H4 (cell line): Measurements from ENCODE around the gene IMMP1L. TPM values are rescaled to one million over a fixed set of nuclear protein-coding genes. Genes with fewer than 3 reads are reported as not detected.

Experiments
- DNase-seq: peaks from one replicate; pipeline ENCODE4 v3.0.0-alpha.2; 2015; ENCODE audit warnings: low spot score
- total RNA-seq: library from RNA; depleted of rRNA; stranded (reverse); fragments of >200 nt; shearing (Covaris generic); gene quantifications from 2 replicates; pipeline ENCODE4 v1.2.3, GENCODE V29; 2014; rRNA removed

The IMMP1L gene
- total RNA-seq, 1 experiment from 2014 or later: 44.4 TPM

GRCh38 chr11:31397239-31397834 is 112.1 kb downstream of the IMMP1L start:
- peak; percentile 16 for DNase-seq

GRCh38 chr11:31387379-31387778 is 122.0 kb downstream of the IMMP1L start:
- DNase-seq: no peak

- DNase-seq: no peak
These were observed 126.3 kb downstream of the IMMP1L start for GRCh38 chr11:31383116-31383515.

Other genes starting within 250 kb of the IMMP1L start
- gene DCDC1, start 139.9 kb downstream of the IMMP1L start, total RNA-seq: 0.08 and 0.31 TPM in 2 replicates
- 12.7 and 14.2 TPM in 2 replicates for gene DNAJC24, start 139.8 kb downstream of the IMMP1L start, total RNA-seq
- gene ELP4, start 145 bp upstream of the IMMP1L start, total RNA-seq: 40.6 and 52.8 TPM in 2 replicates